HL-60 (cell line): ENCODE results near the gene FAM53A.

Source experiments
- DNase-seq, 2 experiments: peaks; one replicate each; pipeline ENCODE4 v3.0.0-alpha.2; 2010 to 2020; ENCODE audit warnings: low read depth in 1 of 2, low spot score in 1 of 2
- H3K27ac ChIP-seq: fragments of 250-450 bp; sonication (Bioruptor Pico); replicated peaks from 2 replicates; pipeline ENCODE4 v1.5.1; 2020; ENCODE audit warnings: mild to moderate bottlenecking, moderate library complexity
- H3K27me3 ChIP-seq: fragments of 250-450 bp; sonication (Bioruptor Pico); 2 replicates; pipeline ENCODE4 v1.5.1; 2021; ENCODE audit warnings: mild to moderate bottlenecking, moderate library complexity; ENCODE audit not compliant: insufficient read depth, poor library complexity, severe bottlenecking
- H3K4me3 ChIP-seq: replicated peaks from 2 replicates; pipeline ENCODE4 v1.5.1; 2011; ENCODE audit warnings: mild to moderate bottlenecking, control low read depth, low read length; ENCODE audit not compliant: insufficient read depth
- CTCF ChIP-seq: IDR thresholded peaks from one replicate; pipeline ENCODE4 v1.5.1; 2011; ENCODE audit warnings: low read length, control low read depth, inconsistent platforms; ENCODE audit not compliant: insufficient read depth
- GABPA ChIP-seq: IDR thresholded peaks from 2 replicates; pipeline ENCODE4 v1.6.1; 2012; ENCODE audit warnings: low read depth
- POLR2AphosphoS5 ChIP-seq: IDR thresholded peaks from 2 replicates; pipeline ENCODE4 v1.6.1; 2012; ENCODE audit warnings: low read depth
- REST ChIP-seq: IDR thresholded peaks from 2 replicates; pipeline ENCODE4 v1.6.1; 2012; ENCODE audit warnings: low read depth; ENCODE audit not compliant: insufficient replicate concordance
- SPI1 ChIP-seq: IDR thresholded peaks from 2 replicates; pipeline ENCODE4 v1.6.1; 2012; ENCODE audit warnings: low read depth, mild to moderate bottlenecking, borderline replicate concordance

The FAM53A gene

DNA sequence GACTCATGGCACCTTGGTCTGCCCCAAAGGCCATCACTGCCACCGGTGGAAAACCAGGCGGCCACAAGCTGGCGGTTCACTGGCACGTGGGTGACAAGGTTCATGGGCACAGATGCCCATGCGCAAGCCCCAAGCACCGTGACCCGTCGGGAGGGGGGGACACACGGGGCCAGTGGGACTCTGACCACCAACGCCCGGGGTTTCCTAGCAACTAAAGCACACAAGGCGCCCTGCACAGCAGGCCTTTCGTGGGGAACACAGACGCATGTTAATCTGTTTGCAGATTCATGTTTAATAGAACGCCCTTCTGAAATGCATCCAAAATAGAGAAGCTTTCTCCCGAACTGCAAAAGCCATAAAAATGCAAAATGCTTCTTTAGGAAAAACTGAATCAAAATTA, 43.9 kb downstream of the FAM53A start:
- H3K27ac ChIP-seq: no peak overlapping the region
- no peak for TF ChIP-seq CTCF
- no peak for TF ChIP-seq SPI1
- TF ChIP-seq REST: no peak
- TF ChIP-seq POLR2AphosphoS5: no peak
- no peak for TF ChIP-seq GABPA
- no peak overlapping the region for H3K4me3 ChIP-seq
- DNase-seq: no peak
- no peaks in the 10 kb centered on the region for H3K27me3 ChIP-seq

GRCh38 chr4:1639299-1639868, 44.7 kb downstream of the FAM53A start:
- Histone ChIP-seq H3K27me3 (no peaks in the 10 kb centered on the region), H3K27ac (no peak overlapping the region), H3K4me3 (no peak overlapping the region)
- no peak for DNase-seq
- no peak for TF ChIP-seq REST
- TF ChIP-seq GABPA: no peak
- no peak for TF ChIP-seq POLR2AphosphoS5
- no peak for TF ChIP-seq SPI1
- no peak for TF ChIP-seq CTCF

GRCh38 chr4:1638873-1639272, 45.2 kb downstream of the FAM53A start:
- no peak for TF ChIP-seq CTCF
- TF ChIP-seq GABPA: no peak
- no peak for TF ChIP-seq POLR2AphosphoS5
- TF ChIP-seq SPI1: no peak
- TF ChIP-seq REST: no peak
- Histone ChIP-seq H3K27me3 (peaks cover under 1% of the 10 kb centered on the region), H3K27ac (no peak overlapping the region), H3K4me3 (no peak overlapping the region)
- no peak for DNase-seq
